GM21360 (cell line): ENCODE results near the gene CBX6.

Experiments
- ATAC-seq: cut with Tn5 transposase; IDR thresholded peaks from one replicate; pipeline ENCODE4 v1.9.1; 2021; ENCODE audit warnings: mild to moderate bottlenecking, moderate library complexity; ENCODE audit not compliant: unreplicated experiment

Gene CBX6

GRCh38 chr22:38823076-38823475, 48.9 kb downstream of the CBX6 start:
- ATAC-seq = no peak

GRCh38 chr22:38820020-38820419, 52.0 kb downstream of the CBX6 start:
- ATAC-seq = no peak

GRCh38 chr22:38819387-38819940, 52.6 kb downstream of the CBX6 start:
- ATAC-seq = no peak

- ATAC-seq = no peak
Measured at GRCh38 chr22:38817196-38817595, 54.8 kb downstream of the CBX6 start.

GRCh38 chr22:38815842-38816241, 56.2 kb downstream of the CBX6 start:
- ATAC-seq = no peak
